Osteocyte (in vitro differentiated cells): ENCODE measurements around the gene HAT1. TPM values are rescaled to one million over a fixed set of nuclear protein-coding genes. Genes with fewer than 3 reads are reported as not detected.
A peak's percentile ranks its signal among the peaks of the same experiment; 100 is the strongest.
"Not testable (repeated sequence)": the region's sequence is repeated elsewhere in the genome, so short reads cannot be mapped to it uniquely, and the experiment has no call there.

Source experiments
- DNase-seq: peaks from one replicate; pipeline ENCODE4 v3.0.0; 2021; ENCODE audit warnings: mixed read lengths; ENCODE audit not compliant: unreplicated experiment; ENCODE audit errors: extremely low spot score
- H3K27ac Mint-ChIP-seq: one replicate; pipeline ENCODE4 v1.8.0; 2021; ENCODE audit warnings: mild to moderate bottlenecking, mixed read lengths; ENCODE audit not compliant: unreplicated experiment
- H3K27me3 Mint-ChIP-seq: one replicate; pipeline ENCODE4 v1.8.0; 2021; ENCODE audit warnings: mixed read lengths; ENCODE audit not compliant: unreplicated experiment
- H3K36me3 Mint-ChIP-seq: one replicate; pipeline ENCODE4 v1.8.0; 2021; ENCODE audit warnings: mixed read lengths; ENCODE audit not compliant: unreplicated experiment
- H3K4me1 Mint-ChIP-seq: one replicate; pipeline ENCODE4 v1.8.0; 2021; ENCODE audit warnings: mixed read lengths; ENCODE audit not compliant: unreplicated experiment
- H3K4me3 Mint-ChIP-seq: one replicate; pipeline ENCODE4 v1.8.0; 2021; ENCODE audit warnings: mild to moderate bottlenecking, moderate library complexity, mixed read lengths; ENCODE audit not compliant: unreplicated experiment
- H3K9me3 Mint-ChIP-seq: one replicate; pipeline ENCODE4 v1.8.0; 2021; ENCODE audit warnings: mixed read lengths; ENCODE audit not compliant: unreplicated experiment
- CTCF ChIP-seq: fragments of 200-600 bp; sonication (generic); IDR thresholded peaks from 2 replicates; pipeline ENCODE4 v1.5.0; 2021; ENCODE audit warnings: antibody characterized with exemption, mild to moderate bottlenecking, moderate library complexity
- total RNA-seq: library from RNA; stranded (reverse); gene quantifications from 2 replicates; pipeline ENCODE4 v1.2.1, GENCODE V29; 2021

HAT1 gene
- total RNA-seq, 1 donor from 2014 or later: 45.7 TPM

GRCh38 chr2:171889808-171890207 is 32.5 kb upstream of the HAT1 start:
- H3K4me1 Mint-ChIP-seq: peaks cover 29% of the 10 kb centered on the region
- no peaks in the 10 kb centered on the region for H3K9me3 Mint-ChIP-seq
- TF ChIP-seq CTCF: no peak
- H3K27ac Mint-ChIP-seq: no peak overlapping the region
- no peaks in the 10 kb centered on the region for H3K27me3 Mint-ChIP-seq
- no peaks in the 10 kb centered on the region for H3K36me3 Mint-ChIP-seq
- no peak for DNase-seq
- no peak overlapping the region for H3K4me3 Mint-ChIP-seq

GRCh38 chr2:171893196-171893823 is 29.0 kb upstream of the HAT1 start:
- DNase-seq: no peak
- Mint-ChIP-seq H3K4me3 (peak overlapping the region; percentile 92), H3K4me1 (peaks cover 50% of the 10 kb centered on the region), H3K9me3 (no peaks in the 10 kb centered on the region), H3K27ac (peak overlapping the region; percentile 61), H3K27me3 (no peaks in the 10 kb centered on the region), H3K36me3 (no peaks in the 10 kb centered on the region)
- TF ChIP-seq CTCF: no peak

- Mint-ChIP-seq H3K36me3 (no peaks in the 10 kb centered on the region), H3K4me3 (peak within 1 kb of the TSS; percentile 92), H3K27ac (peak within 1 kb of the TSS; percentile 82), H3K9me3 (no peaks in the 10 kb centered on the region), H3K27me3 (no peaks in the 10 kb centered on the region), H3K4me1 (peaks cover 50% of the 10 kb centered on the region)
- DNase-seq: peak; percentile 91
- no peak for TF ChIP-seq CTCF
Measured at GRCh38 chr2:171893824-171894611, 28.2 kb upstream of the HAT1 start, which contains the start of gene SLC25A12. Gene SLC25A12, minus strand, starts transcription at chr2:171894244. Its CDS starts 30 bp downstream, at chr2:171894214.

GRCh38 chr2:171894612-171894947 is 27.7 kb upstream of the HAT1 start:
- peaks cover 46% of the 10 kb centered on the region for H3K4me1 Mint-ChIP-seq
- H3K27ac Mint-ChIP-seq: peak overlapping the region; percentile 82
- TF ChIP-seq CTCF: no peak
- DNase-seq: no peak
- no peaks in the 10 kb centered on the region for H3K36me3 Mint-ChIP-seq
- H3K27me3 Mint-ChIP-seq: no peaks in the 10 kb centered on the region
- H3K9me3 Mint-ChIP-seq: no peaks in the 10 kb centered on the region
- H3K4me3 Mint-ChIP-seq: peak overlapping the region; percentile 92

- Mint-ChIP-seq H3K9me3 (no peaks in the 10 kb centered on the region), H3K27ac (peak overlapping the region; percentile 50), H3K36me3 (no peaks in the 10 kb centered on the region), H3K27me3 (no peaks in the 10 kb centered on the region), H3K4me1 (peaks cover 45% of the 10 kb centered on the region), H3K4me3 (no peak overlapping the region)
- no peak for DNase-seq
- no peak for TF ChIP-seq CTCF
Measured at GRCh38 chr2:171895786-171896185, 26.5 kb upstream of the HAT1 start.

- H3K27me3 Mint-ChIP-seq, H3K36me3 Mint-ChIP-seq, DNase-seq, H3K27ac Mint-ChIP-seq, H3K4me3 Mint-ChIP-seq, H3K9me3 Mint-ChIP-seq: not testable (repeated sequence)
- peaks cover 21% of the 10 kb centered on the region for H3K4me1 Mint-ChIP-seq
Measured at GRCh38 chr2:171899623-171900282, 22.5 kb upstream of the HAT1 start.
